DMS79 treated with DMSO at 0.1 percent for 48 hours (cell line): ENCODE data around the gene PRR5.
"Not testable (repeated sequence)": the region's sequence is repeated elsewhere in the genome, so short reads cannot be mapped to it uniquely, and the experiment has no call there.

Experiments
- DNase-seq: peaks from one replicate; lab custom pipeline; 2025; lab: John Stamatoyannopoulos, UW

Gene PRR5, protein sequence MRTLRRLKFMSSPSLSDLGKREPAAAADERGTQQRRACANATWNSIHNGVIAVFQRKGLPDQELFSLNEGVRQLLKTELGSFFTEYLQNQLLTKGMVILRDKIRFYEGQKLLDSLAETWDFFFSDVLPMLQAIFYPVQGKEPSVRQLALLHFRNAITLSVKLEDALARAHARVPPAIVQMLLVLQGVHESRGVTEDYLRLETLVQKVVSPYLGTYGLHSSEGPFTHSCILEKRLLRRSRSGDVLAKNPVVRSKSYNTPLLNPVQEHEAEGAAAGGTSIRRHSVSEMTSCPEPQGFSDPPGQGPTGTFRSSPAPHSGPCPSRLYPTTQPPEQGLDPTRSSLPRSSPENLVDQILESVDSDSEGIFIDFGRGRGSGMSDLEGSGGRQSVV

DNA sequence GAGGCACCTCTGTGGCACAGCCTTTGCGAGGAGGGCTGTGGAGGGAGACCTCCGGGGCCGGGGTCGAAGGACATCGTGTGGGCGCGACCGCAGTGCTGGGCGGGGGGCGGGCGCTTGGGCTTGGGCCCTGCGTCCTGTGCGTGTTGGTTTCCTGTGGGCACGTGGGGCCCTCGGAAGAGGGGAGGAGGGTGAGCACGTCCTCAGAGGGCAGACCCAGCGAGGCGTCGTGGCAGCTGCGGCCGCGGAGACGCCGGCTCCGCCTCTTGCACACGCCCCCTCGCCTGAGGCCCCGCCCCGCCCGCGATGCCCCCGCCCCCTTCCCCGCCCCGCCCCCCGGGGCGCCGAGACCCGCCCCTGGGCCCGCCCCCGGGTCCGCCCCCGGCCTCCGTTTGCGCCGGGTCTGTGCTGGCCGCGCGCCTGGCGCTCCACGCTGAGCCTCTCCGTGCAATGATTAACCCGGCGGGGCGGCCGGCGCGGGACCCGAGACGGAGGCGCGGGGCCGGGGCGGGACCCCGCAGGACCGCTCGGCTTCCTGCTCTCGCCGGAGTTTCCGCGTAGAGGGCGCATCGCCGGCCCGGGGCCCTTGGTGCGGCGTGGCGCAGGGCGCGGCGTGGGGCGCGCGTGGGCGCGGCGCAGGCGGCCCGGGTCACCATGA, at the start of gene PRR5:
Gene PRR5, plus strand, starts transcription at position 381 of the 655 bp plus-strand sequence. Its CDS starts 271 bp downstream, at position 652.
- no peak for DNase-seq

DNA sequence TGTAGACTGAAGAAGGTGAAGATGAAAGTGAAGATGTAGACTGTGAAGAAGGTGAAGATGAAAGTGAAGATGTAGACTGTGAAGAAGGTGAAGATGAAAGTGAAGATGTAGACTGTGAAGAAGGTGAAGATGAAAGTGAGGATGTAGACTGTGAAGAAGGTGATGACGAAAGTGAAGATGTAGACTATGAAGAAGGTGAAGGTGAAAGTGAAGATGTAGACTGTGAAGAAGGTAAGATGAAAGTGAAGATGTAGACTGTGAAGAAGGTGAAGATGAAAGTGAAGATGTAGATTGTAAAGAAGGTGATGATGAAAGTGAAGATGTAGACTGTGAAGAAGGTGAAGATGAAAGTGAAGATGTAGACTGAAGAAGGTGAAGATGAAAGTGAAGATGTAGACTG, 49.1 kb upstream of the PRR5 start:
- not testable (repeated sequence) for DNase-seq

DNA sequence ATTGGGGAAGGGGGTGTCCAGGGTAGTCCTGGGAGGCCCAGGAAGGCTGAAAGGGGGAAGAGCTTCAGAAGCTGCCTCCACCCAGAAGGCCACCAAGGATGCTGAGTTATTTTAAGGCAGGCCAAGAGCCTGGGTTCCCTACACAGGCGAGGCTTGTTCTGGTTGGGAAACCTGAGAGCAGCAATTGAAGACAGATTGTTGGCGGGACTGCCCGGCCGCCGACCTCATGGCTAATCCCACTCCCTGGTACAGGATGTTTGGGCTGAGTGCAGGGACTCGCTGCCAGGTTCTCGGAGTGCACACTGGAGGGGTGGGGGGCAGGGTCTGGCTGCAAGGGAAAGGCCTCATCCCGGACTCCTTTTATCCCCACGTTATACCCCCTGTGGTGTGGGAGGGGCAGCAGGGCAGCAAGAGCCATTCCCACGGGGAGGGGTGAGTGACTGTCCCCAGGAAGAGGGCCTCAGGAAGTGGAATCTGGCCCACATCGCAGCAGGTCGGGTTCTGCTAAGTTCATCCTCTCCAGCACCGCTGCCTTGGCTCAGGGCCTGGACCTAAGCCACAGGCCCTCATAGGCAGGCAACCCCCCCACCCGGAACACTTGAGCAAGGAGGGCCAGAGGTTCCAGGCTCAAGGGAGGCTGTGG, 43.6 kb upstream of the PRR5 start:
- DNase-seq = no peak

DNA sequence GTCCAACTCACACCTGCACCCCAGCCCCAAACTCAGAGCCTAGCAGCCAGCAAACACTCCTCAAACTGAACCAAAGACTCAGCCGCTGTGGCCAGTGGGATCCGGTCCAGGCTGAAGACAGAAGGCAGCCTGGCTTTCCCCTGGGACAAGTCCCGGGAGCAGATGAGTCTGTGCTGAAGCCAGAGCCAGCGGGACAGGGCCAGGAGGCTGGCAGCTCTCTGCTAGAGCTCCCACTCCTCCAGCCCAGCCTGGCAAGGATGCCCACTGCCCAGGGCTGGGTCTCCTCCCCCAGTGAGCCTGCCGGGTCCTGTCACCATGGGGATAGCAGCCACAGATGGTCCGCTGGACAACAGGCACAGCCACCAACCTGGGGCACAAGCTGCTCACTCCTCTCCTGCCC, 42.9 kb upstream of the PRR5 start:
- DNase-seq = no peak

DNA sequence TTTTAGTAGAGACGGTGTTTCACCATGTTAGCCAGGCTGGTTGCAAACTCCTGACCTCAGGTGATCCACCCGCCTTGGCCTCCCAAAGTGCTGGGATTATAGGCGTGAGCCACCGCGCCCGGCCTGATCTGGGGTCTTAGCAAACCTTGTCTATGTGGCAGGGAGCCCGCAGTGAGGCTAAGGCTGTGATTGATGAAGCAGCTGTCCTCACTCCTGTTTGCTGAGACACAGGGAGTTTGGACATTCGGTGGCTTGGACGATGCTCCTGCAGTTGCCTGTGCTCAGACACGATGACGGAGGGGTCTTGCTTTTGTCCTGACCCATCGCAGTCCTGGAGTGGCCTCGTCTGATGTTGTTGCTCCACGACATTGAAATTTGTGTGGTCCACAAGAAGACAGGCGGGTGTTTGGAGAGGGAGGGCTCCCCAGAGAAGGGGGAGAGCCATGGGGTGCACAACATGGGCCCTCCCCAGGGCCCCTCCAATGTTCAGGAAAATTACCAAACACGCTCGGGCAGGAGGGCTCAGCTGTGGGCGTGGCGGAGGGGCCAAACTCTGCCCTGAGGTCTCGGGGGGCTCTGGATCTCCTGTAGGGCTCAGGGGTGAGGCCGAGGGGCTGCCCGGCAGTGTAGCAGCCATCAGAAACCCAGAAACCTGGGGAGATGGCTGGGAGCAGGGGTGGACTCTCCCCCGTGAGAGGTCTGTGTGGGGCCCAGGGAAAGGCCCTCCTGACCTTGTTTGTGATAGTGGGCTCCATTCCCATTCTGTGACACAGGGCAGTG, 41.8 kb upstream of the PRR5 start:
- no peak for DNase-seq

DNA sequence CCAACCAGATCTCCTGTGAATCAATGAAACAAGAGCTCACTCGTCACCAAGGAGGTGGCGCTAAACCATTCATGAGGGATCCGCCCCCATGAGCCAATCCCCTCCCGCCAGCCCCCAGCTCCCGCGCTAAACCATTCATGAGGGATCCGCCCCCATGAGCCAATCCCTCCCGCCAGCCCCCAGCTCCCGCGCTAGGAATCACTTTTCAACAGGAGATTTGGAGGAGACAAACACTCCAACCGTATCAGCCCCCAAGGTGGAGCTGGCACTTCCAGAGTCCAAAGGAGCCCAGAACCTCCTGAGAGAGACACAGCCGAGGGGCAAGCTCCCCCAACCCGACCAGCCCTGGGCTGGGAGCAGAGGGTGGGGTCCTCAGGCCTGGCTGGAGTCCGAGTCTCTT, 40.9 kb upstream of the PRR5 start:
- no peak for DNase-seq

DNA sequence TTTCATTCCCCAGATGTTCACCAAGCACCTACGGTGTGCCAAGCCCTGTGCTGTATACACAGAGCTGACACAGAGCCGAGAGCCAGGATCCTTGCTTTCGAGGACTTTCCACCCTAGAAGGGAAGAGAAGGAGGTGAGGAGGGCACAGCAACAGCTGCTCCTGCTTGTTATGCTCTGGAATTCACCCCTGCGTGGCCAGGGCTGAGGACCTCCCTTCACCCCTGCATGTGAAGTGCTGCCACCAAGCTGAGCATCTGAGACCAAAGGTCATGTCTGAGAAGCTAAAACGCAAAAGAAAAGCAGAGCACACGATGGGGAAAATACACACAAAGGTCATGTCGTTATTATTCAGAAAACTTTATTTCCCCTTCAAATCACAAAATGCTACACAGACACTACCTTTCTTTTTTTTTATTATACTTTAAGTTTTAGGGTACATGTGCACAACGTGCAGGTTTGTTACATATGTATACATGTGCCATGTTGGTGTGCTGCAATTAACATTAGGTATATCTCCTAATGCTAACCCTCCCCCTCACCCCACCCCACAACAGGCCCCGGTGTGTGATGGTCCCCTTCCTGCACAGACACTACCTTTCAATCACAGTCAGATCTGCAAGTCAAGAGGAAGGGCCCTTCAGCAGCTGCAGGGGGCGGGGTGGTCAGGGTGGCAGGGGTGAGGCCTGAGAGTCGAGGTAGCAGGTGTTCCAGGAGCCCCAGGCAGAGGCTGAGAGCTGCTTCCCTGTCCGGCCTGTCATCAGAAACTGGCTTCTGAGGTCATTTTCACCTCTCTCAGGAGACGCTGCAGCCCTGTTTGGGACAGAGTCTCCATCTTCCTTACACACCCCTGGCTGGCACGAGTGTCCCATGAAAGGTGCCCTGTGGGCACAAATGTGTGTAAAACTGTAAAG, 40.1 kb upstream of the PRR5 start:
- no peak for DNase-seq

DNA sequence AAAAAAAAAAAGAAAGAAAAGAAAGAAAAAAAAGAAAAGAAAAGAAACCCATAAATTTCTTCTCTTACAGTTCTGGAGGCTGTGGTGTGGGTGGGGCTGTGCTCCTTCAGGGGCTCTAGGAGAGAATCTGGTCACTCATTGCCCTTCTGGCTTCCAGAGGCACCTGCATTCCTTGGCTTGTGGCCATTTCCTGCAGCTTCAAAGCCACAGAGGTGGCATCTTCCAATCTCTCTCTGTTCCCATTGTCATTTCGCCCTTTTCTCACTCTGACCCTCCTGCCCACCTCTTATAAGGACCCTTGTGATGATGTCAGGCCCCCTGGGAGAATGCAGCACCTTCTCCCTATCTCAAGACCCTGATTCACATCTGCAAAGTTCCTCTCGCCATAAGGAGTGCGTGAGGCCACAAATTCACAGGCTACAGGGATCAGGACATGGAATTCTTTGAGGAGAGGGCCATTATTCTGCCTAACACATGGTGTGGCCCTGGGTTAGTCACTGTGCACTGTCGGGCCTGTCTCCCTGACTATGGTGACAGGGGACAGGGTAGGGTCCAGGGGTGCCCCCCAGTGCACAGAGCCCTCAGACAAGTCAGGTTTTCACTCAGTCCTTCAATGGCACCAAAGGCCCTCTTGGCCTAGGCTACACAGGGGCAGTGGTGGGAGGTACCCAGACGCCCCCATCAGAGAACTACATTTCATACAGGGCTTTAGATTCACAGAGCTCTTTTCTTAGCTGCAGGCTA, 38.6 kb upstream of the PRR5 start:
- no peak for DNase-seq

DNA sequence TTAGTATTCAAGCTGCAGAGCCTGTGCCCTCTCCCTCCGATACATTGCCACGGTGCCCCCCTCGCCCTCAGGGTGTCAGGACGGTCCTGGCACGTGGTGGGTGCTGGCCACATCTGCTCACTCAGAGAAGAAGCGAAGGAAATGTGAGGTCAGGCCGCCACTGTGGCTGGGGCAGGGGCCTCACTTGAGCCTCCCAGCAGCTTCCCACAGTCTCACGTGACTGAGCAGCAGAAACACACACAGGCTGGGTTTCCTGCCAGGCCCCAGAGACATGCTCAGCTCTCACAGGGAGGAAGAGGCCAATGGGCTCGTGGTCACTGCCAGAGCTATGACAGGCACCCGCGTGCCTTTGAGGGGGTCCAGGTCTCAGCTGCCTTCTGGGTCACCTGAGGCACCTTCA, 37.9 kb upstream of the PRR5 start:
- DNase-seq = no peak

DNA sequence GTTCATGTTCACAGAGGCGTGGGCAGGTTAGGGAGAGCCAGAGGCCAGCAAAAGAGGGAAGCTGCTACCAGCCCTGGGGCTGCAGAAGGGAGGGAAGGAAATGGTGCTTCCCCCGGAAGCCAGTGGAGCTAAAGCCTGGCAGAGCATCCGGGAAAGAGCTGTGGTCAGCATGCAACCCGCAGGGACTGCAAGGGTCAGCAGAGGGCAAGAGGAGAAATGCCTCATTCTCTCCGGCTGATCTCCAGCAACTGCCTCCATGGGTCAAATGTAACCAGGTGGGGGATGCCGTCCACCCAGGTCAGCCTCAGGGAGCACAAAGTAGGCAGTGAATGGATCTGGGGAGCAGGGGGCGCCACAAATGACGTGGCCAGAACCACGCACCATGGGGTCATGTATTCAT, 36.9 kb upstream of the PRR5 start:
- no peak for DNase-seq

DNA sequence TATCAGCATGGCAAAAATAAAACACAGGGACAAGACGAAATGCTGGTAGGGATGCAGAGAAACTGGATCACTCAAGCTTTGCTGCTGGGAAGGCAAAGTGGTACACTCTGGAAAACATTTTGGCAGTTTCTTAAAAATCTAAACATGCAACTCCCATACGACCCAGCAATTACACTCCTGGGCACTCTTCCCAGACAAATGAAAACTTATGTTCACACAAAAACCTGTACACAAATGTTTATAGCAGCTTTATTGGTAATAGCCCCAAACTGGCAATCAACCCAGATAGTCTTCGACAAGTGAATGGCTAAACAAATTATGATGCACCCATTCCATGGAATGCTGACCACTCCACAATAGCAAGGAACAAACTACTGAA, 35.8 kb upstream of the PRR5 start:
- no peak for DNase-seq

DNA sequence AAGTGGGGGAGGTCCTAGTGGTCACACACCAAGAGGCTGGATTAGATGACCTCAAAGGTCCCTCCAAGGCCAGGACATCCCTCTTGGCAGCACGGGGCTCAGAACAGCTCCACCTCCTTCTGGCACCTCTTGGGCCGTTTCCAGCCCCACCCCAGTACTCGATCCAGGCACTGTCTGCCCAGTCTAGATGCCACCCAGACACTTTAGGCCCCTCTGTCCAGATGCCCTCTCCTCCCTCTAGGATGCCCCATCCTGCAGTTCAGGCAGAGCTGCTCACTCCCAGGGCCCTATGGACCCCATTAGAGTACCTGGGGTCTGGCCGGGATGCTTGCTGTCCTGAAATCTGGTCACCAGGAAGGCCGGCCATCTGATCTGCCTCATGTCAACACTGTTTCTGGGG, 34.7 kb upstream of the PRR5 start:
- DNase-seq = no peak

DNA sequence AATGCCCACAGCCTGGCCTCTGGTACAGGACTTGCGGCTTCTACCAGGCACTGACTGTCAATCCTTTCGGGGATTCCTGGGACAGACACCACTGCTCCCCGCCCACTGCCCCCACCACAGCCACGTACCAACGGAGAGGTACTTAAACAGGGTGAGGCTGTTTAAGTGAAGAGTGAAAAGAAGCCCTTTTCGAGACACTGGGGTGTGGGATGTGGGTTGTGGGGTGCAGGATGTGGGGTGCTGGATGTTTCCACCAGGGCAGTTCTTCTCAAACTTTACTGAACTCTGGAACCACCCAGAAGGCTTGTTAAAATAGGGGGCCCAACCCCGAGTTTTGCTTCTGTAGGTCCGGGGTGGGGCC, 34.2 kb upstream of the PRR5 start:
- no peak for DNase-seq

DNA sequence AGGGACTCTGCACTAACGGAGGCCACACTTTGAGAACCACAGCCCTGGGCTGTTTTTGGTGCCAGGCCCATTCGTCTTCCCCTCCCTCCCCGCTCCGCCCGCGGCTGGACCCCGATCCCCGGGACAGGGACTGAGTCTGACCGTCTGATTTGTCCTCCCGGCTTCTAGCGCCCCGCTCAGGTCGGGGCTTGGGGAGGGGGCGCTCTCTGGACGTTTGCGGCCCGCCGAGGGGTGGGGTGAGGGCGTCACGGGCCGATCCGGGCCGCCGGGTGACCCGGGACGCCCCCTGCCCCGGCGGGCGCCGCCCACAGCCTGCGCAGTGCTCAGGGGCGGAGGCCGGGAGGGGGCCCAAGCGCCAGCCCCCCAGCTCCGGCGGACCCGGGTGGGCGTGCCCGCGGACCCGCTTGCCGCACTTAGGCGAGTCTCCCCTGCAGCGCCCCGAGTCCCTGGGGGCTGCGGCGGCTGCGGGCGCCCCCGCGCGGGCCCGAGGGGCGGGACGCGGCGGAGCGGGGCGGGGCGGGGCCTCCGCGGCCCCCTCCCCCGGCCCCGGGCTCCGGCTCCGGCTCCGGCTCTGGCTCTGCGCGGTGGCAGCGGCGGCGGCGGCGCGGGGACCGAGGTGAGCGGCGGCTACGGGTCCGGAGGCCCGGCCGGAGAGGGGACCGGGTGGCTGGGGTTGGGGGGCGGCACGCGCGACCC, 33.7 kb upstream of the PRR5 start:
- DNase-seq = no peak

DNA sequence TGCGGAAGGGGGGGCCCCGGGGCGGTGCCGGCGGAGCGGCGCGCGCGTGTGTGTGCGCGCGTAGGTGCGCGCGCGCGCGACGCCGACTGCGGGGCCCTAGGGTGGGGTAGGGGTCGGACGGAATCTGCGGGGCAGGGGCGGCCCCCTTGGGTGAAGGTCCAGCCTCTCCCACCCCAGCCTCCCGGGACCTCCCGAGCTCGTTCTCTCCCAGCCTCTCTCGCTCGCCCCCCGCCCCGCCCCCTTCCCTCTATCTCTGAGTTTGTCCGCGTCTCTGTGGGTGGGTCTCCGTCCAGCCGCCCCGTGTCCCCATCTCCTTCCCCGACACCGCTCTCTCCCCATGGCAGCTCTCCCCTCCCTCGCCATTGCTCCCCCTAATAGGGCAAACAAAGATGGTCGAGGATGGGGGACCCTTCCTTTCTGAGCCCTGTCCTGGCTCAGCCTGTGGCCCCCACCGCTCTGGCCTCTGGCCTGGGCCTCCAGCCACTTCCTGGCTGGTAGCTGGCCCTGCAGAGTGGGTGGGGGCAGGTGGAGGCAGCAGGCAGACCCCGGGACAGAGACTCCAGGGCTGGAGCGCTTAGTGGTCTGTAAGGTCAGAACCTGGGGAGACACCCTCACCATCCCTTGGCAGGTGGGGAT, 33.0 kb upstream of the PRR5 start:
- no peak for DNase-seq

DNA sequence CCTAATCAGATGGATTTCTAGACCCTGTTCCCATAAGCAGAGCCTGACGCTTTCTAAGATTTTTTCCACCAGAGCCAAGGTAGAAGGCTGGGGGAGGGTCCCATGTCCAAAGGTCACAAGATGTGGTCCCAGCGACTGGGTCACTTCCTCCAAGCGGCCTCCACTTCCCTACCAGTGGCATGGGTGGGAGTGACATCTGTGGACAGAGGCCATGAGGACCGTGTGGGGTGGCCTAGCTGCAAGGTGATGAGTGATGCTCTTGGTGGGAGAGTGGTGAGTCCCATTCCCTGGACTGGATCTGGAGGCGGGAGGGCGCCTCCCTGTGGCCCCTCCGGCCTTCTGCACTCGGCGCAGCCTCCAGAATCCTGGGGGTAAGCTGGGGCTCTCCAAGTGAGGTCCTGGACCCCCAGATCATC, 32.4 kb upstream of the PRR5 start:
- no peak for DNase-seq

DNA sequence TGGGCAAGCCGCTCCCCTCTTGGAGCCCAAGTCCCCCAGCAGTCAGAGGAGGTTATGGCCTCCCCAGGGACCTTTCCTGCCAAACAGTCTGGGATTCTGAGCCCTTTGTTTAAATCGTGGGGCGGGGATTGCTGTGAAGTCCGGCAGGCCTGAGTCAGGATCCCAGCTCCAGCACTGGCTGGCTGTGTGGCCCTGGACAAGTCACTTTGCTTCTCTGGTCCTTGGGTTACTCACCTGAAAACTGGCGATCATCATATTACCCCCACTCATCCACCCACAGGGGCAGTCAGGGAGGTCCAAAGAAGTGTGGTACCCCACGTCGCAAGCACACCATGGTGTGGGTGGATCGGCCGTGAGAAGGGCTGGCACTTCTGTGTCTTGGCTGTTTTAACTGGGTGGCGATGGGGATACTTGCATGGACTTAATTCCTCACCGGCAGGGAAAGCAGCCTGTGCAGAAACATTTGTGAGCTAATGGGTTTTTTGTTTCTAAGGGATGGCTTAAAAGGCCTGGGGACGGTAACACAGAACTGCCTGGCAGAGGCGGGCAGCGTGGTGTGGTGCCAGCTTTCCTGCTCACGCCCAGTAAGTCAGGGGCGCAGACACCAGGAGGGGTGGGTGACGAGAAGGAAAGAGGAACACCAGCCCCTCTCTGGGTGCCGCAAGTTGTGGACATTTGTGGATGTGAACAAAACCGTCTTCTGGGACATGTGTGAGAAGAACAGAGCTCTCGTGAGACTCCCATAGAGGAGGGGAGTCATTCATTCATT, 31.6 kb upstream of the PRR5 start:
- DNase-seq = no peak

DNA sequence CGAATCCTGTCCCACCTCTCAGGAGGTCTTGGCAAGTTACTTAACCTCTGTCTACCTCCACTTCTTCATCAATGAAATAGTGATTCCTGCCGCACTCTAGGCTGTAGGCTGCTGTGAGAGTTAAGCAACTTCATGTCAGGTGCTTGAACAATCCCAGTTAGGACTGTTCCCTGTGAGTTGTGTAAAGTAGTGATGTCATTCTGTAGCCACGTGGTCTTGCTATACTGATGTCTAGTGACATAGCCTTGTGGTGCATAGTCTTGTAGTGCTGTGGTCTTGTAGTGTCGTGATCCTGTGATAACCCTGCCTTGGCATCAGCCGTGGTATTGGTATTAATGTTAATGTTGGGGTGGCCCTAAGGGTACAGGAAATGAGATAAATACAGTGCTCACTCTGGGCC, 30.3 kb upstream of the PRR5 start:
- DNase-seq = no peak

DNA sequence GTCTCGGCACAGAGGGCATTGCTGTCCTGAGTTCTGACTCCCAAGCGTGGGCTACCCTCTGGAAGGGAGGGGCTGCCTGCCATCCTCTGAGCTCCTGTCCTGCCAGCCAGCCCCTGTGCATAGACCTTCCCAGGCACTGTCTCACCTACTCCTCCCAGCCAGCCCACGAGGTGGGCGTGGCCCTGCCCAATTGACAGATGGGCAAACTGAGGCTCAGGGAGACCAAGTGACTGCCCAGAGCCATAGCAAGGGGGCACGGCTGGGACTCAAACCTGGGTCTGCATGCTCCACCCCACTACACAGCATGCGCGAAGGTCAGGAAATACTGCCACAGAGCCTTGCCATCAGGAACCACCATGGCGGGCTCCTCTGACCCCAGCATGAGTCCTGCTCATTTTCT, 29.4 kb upstream of the PRR5 start:
- DNase-seq = no peak
